ENCODE data around the gene PPP1R14B. TPM values are rescaled to one million over a fixed set of nuclear protein-coding genes. Genes with fewer than 3 reads are reported as not detected.
A peak's percentile ranks its signal among the peaks of the same experiment; 100 is the strongest.

Gene PPP1R14B
- polyA plus RNA-seq, 4 donors, result 54.4 to 90.9 (median 69.8) TPM

DNA sequence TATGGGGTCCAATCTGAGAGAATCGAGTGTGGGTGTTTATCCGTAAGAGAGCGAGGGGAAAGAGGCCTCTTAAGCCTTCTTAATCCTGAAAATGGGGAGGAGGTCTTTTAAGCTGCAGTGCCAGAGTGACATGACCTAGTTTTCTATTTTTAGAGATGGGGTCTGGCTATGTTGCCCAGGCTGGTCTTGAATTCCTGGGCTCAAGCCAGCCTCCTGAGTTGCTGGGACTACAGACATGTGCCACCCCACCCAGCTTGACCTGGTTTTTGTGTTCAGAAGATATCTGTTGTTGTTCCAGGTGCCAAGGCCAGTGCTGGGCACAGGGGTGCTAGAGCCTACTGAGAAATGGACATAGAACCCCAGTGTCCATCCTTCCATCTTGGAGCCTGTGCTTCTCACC is 36.3 kb upstream of the PPP1R14B start:
- DNase-seq (ENCODE audit: low read depth in 4 of 4, low spot score in 3 of 4), result no peak

DNA sequence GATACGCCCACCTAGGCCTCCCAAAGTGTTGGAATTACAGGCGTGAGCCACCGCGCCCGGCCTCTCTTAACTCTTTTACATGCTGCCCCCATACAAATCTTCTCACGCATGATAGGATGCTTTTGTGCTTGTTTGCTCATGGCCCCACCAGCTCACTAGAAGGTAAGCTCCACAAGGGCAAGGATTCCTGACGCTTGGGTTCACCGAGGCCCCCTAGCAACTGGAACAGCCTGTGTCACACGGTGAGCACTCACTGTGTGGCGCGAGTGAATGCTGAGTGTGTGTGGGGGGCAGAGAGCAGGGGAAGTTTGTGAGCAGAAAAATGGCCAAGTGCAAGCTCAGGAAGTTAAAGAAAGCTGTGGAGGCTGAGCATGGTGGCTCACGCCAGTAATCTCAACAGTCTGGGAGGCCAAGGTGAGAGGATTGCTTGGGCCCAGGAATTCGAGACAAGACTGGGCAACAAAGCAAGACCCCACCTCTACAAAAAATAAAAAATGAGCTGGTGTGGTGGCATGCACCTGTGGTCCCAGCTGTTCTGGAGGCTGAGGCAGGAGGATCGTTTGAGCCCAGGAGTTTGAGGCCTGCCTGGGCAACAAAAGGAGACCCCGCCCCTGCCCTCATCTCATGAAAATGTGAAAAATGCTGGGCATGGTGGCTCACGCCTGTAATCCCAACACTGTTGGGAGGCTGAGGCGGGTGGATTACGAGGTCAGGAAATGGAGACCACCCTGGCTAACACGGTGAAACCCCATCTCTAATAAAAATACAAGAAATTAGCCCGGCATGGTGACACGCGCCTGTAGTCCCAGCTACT is 35.4 kb upstream of the PPP1R14B start:
- DNase-seq (ENCODE audit: low read depth in 4 of 4, low spot score in 3 of 4), result no peak

DNA sequence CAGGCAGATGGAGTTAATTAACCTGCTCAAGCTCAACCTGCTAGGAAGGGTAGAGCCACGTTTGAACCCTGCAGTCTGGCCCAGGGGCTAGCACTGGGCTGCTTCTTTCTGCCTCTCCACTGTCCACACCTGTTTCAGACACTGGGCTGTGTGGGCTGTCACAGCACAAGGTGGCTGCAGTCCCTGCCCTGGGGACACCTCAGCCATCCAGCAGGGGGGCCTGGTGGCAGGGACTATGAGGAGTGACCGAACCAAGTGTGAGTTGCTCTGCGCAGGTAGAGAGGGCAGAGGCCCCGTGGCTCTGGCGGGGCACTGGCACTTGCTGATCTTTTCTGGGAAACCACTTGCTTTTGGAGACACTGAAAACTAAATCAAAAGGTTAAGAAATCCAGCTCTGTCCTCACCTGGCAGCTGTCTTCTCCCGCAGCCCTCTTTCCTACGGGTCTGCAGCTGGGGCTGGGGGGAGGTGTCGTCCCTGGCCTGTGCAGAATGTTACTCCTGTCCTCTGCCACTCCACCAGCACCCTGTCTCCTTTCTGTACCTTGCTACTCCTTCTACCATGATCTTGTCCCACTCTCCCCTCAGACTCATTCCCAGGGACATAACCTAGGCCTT is 31.9 kb upstream of the PPP1R14B start:
- no peak for DNase-seq (ENCODE audit: low read depth in 4 of 4, low spot score in 3 of 4)

DNA sequence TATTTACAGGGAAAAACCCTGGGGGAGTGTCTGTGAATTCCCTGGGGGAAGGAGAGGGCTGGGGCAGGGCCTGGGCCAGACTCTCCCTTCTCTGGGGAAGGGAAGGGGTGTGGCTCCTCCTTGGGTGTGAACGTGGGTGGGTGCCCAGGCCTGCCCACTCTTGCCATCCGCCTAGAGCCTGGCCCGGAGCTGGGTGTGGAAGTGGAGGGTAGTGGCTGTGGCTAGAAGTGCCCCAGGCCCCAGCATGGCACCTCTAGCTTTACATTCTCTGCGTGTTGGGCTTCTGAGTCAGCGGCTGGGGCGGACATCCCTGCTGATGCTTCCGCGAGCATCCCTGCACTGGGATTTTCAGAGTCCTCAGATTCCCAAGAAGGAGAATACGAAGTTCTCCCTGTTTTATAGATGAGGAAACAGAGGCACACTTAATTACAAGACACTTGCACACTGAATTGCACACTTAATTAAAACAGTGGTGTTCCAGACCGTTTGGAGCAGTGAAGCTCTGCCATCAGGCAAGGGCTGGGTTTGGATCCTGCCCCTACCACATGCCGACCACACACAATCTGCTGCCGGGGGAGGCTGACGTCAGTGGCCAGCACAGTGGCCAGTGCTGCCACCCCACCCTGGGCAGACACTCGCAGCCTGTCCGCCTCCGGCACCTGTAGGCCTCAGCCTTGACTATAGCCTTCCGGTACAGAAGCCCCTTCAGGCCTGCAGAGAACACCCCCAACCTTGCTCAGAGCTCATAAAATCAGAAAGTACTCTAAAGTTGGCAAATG is 30.1 kb upstream of the PPP1R14B start:
- no peak for DNase-seq (ENCODE audit: low read depth in 4 of 4, low spot score in 3 of 4)

DNA sequence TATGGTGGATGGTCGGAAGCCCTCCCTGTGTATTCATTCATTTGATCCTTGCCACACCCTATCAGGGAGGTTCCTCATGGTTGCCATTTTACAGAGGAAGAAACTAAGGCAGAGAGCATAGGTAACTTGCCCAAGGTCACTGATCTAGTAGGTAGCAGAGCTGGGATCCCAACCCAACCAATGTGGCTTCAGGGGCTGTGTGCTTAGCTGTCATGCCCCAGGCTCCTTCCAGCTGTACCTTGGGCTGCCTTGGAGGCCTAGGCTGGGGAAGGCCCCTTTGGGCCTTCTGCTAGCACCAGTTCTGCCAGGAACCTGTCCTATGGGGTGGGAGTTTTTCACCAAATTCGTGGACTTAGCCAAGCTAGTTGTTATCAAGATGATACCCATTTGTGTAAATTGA is 29.1 kb upstream of the PPP1R14B start:
- no peak for DNase-seq (ENCODE audit: low read depth in 4 of 4, low spot score in 3 of 4)

DNA sequence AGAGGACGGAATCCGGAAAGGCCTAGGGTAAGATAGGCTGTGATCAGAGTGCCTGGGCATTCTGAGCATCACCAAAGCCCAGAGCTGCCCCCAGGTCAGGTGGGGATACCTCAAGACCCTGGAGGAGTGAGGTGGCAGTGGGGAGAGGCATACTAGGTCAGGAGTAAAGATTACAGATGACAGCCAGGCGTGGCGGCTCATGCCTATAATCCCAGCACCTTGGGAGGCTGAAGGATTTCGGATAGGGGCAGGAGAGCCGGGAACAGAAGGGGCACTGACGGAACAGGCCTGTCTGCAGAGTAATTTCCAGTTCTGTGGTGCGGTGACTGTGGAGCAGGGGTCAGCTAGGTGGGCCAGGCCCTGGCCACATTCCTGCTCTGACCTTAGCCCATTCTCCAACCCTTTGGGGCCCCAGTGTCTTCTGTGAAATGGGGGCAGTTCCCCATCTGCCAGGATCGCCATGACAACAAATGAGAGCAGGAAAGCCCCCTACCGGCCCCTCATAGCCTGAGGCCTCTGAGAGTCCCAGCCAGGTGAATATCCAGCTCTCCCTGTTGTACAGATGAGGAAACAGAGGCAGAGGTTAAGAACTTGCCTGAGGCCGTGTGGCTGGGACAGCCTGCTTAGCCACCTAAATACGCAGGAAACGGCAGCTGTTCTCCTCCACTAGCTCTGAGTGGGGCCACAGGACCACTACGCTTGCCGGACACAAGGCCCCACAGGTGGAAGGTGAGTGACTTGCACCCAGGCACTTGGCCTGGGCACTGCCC is 28.5 kb upstream of the PPP1R14B start:
- no peak for DNase-seq (ENCODE audit: low read depth in 4 of 4, low spot score in 3 of 4)

DNA sequence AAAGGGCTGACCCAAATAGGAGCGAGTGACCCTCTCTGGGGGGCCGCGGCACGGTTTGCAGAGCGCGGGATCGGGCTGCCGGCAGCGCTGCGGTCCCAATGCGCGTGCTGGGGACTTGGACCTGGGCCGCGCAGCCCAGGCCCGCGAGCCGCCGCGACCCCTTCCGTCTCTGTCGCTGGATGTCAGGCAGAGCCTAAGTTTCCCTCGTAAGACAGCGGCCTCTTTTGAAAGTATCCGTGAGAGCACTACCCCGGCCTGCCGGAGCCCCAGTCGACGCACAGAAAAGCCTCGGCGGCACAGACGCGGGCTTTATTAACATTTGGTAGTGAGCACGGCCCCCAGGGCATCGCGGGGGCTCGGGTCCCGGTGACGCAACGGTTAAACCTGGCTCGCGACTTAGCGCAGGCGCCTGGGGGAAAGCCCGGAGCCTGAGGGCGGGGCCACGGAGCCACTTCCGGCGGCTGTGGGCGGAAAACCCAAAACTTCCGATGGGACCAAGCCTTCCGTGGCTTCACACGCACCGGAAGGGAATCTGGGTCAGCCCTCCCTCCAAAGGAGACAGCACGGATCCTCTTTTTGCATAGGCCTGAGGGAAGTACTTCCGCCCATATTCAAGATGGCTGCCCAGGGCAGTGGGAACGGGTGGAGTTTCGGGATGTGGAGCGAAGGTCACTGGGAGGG is 22.9 kb upstream of the PPP1R14B start:
- DNase-seq (ENCODE audit: low read depth in 4 of 4, low spot score in 3 of 4), result peak; percentile 96 to 99 (median 98)

DNA sequence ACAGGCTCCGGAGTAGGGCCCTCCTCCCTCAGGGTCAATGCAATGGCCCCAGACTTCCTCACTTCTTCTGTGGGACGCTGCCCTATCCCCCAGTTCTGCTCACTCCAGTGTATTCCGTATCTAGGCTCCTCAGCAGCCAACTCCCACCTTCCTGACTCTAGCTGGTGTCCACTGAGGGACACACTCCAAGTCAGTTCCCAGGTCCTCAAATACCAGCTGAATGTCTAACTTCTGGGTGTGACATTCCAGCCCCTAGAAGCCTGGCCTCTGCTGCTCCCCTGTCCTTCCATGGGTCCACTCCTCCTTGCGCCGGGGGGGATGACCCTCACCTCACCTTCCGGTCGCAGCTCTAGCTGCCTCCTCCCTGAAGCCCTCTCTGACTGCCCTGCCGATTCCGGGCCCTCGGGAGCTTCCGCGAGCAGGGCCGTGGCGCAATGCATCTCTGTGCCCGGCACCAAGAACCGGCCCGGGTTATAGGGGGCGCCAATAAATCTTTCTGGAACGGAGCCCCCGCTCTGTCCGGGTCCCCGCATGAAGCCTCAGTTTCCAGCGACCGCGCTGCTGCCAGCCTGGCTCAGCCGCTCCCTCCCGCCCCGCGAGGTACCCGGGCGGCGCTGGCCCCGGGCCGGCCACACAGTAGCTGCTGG is 22.3 kb upstream of the PPP1R14B start:
- DNase-seq (ENCODE audit: low read depth in 4 of 4, low spot score in 3 of 4), result no peak

DNA sequence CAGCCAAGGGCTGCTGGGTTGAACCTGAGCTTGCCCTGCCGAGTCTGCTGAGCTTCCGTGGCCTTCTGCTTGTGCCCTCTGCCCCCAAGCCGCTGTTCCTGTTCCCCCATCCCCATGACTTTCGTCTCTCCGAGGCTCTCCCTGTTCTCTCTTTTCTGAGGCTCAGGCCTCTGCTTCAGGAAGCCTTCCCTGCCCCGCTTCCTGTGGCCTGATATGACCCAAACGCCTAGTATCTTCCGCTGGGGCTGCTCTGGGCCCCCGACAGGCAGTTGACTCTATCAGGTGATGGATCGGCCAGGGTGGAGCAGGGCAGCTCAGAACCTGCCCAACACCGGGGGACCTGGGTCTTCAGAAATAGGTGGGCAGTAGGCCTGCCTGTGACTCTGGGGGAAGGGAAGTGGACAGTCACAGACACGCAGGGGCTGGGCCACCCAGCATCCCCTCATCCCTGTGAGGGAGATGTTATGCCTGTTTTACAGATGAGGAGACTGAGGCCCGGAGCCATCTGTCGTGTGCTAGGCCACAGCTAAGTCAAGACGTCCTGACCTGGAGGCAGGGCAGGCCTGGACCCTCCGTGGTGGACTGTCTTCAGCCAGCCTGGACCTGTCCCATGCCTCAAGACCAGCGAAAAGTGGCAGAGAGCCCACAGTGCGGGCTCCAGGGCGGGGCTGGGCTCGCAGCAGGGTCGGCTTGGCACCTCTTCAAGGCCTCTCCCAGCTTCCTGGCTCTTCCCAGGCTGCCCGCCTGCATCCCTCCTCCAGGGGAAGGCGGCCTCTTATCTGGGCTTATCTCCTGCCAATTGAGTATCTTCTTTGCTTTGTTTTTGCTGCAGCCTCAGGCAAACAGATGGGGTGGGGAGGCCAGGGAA is 21.5 kb upstream of the PPP1R14B start:
- no peak for DNase-seq (ENCODE audit: low read depth in 4 of 4, low spot score in 3 of 4)

DNA sequence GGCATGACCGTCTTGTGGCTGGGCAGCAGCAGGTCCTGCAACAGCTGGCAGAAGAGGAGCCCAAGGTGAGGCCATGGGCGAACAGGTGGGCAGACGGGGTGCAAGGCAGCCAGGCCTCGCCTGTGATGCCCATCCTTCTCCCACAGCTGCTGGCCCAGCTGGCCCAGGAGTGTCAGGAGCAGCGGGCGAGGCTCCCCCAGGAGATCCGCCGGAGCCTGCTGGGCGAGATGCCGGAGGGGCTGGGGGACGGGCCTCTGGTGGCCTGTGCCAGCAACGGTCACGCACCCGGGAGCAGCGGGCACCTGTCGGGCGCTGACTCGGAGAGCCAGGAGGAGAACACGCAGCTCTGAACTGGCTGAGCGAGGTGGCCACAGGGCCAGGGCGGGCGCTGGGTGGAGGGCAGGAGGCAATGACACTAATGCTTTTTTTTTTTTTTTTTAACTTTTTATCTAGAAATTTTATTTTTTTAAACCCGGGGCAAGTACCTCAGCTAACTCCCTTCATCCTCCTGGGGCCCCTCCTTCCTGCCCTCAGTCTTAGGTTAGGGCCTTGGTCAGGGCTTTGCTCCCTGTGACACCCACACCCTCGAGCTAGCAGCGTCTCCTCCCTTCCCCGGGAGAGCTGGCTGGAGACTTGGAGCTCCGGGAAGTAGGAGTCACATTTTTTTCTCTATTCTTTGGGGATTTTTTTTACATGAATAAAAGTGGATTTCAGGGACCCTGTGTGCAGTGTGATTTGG is 20.6 kb upstream of the PPP1R14B start:
- no peak for DNase-seq (ENCODE audit: low read depth in 4 of 4, low spot score in 3 of 4)

DNA sequence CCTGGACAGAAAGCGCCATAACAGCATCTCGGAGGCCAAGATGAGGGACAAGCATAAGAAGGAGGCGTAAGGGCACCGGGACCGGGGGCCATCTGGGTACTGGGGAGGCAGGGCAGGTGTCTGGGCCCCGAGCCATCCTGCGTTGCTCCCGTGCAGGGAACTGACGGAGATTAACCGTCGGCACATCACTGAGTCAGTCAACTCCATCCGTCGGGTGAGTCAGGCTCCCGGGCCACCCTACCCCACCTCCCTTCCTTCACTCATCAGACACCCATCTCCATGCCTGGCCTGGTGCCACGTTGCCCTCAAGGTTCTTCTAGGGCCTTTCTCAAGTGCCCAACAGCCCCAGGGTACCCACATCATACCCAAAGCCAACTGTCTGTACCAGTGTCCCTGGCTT is 19.6 kb upstream of the PPP1R14B start:
- DNase-seq (ENCODE audit: low read depth in 4 of 4, low spot score in 3 of 4), result no peak

DNA sequence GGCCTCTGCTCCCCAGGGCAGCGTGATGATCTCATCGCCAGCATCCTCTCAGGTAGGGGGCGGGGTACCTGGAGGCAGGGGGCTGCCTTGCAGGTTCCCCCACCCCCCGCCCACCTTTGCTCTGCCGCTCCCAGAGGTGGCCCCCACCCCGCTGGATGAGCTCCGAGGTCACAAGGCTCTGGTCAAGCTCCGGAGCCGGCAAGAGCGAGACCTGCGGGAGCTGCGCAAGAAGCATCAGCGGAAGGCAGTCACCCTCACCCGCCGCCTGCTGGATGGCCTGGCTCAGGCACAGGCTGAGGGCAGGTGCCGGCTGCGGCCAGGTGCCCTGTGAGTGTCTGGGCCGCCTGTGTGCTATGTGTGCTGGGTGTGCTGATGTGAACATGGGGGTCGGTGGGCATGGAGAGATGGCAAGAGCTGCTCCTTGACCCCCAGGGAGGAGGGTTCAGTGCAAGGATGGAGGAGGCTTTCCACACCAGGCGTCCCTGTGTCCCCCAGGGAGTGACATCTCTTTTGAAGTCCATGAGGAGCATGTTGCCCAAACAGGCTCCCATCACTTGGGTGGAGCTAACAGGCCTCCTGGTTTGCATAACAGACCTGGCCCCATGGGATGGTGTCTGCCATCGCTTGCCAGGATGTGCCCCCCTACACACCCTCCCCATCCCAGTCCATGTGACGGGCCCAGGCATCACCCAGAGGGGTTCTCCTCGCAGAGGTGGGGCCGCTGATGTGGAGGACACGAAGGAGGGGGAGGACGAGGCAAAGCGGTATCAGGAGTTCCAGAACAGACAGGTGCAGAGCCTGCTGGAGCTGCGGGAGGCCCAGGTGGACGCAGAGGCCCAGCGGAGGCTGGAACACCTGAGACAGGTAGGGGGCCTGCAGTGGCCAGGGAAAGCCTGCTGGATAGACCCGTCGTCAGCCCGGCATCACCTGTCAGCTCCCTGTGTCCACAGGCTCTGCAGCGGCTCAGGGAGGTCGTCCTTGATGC is 18.7 kb upstream of the PPP1R14B start:
- DNase-seq (ENCODE audit: low read depth in 4 of 4, low spot score in 3 of 4), result no peak

DNA sequence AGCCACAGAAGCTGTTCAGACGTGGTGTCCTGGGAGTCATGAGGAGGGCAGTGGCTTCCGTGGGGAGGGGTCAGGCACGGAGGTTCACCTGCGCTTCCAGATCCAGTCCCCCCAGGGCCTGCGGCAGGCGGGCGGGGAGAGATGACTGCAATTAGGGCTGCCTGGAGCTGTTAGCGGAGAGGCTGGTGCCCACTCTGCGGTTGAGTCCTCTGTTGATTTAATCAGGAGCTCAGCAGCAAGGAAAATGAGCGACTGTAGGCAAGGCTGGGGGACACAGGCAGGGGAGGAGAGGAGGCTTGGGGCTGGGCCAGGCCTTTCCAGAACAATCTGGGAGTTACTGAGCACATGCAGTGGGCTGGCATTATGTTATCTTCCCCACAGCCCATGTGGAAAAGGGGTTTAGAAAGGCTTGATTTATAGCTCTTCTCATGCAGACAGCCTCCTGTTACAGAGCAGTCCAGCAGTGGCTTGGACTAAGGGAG is 17.7 kb upstream of the PPP1R14B start:
- no peak for DNase-seq (ENCODE audit: low read depth in 4 of 4, low spot score in 3 of 4)

DNA sequence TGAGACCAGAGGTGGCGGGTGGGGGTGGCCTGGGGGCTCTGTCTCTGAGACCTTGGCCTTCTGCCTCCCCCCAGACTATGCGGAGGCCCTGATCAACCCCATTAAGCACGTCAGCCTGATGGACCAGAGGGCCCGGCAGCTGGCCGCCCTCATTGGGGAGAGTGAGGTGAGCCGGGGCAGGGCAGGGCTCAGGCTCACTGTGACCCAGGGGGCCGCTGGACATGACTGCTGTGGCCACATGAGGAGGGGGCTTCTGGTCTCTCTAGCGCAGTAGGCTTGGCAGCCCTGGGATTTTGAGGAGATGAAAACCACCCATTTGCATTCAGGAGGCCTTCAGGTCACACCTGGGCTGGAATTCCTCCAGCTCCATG is 17.2 kb upstream of the PPP1R14B start:
- no peak for DNase-seq (ENCODE audit: low read depth in 4 of 4, low spot score in 3 of 4)

DNA sequence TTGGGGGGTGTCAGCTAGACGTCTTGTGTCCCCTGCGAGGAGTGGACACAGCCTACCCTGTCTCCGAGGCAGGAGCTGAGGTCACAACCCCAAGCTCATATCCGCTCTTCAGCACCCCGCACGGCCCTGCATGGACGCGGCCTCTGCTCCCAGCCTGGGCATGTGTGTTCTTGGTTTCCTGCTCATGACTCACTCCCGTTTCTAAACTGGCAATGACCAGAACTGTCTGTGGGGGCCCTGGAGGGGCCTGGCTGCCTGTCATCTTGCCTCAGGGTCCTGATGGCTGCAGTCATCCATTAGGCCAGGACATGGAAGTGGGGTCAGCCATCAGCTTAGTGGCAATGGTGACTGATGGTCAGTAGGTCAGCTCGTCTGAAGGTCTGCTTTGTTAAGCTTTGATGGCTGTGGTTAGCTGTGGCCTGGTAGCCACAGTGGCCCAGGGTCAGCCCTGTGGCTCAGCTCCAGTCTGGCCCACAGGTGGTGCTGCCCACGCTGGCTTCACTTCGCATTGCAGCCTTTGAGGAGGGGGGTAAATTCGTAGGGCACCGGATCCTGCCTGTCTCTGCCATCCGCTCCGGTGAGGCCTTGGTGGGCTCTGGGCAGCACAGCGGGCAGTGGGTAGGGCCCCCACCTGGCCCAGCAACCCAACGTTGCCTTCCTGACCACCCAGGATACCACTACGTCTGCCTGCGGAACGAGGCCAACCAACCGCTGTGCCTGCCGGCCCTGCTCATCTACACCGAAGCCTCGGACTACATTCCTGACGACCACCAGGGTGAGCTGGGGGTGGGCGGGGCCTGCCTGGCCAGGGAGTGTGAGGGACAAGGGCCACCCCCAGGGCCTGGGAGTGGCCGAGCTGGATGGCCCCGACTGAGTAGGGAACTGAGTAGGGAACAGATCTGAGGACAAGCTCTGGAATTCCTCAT is 16.5 kb upstream of the PPP1R14B start:
- no peak for DNase-seq (ENCODE audit: low read depth in 4 of 4, low spot score in 3 of 4)
